Esophagus squamous epithelium (tissue), 4 donors: ENCODE results near the gene GRIN2C.

Experiments used
- POLR2A ChIP-seq, 4 donors: fragments of 450-650 bp; IDR thresholded peaks; one replicate each; pipeline ENCODE4 v1.6.1; 2017; ENCODE audit warnings: antibody characterized with exemption in 4 of 4, mild to moderate bottlenecking in 4 of 4, moderate library complexity in 3 of 4
- TF ChIP-seq, protein P1 (sequence below), 6 experiments: fragments of 450-650 bp in 4 of 6; fragments of 200-600 bp in 2 of 6; sonication (generic) in 2 of 6; IDR thresholded peaks; one replicate each; pipeline ENCODE4 v1.5.1; 2016 to 2019; ENCODE audit warnings: antibody characterized with exemption in 6 of 6, mild to moderate bottlenecking in 4 of 6, moderate library complexity in 4 of 6

DNA sequence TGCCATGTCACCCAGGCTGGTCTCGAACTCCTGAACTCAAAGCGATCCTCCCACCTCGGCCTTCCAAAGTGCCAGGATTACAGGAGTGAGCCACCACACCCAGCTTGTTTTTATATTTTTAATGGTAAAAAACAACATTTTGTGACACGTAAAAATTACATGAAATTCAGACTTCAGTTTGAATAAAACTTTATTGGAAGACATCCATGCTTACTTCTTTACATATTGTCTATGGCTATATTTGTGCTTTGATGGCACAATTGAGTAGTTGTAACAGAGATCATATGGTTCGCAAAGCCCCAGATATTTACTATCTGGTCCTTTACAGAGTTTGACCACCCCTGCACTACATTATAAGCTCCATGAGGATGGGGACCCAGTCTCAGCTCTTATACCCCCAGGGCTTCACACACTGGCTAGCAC, 14.9 kb upstream of the GRIN2C start:
- TF ChIP-seq, protein P1, sequence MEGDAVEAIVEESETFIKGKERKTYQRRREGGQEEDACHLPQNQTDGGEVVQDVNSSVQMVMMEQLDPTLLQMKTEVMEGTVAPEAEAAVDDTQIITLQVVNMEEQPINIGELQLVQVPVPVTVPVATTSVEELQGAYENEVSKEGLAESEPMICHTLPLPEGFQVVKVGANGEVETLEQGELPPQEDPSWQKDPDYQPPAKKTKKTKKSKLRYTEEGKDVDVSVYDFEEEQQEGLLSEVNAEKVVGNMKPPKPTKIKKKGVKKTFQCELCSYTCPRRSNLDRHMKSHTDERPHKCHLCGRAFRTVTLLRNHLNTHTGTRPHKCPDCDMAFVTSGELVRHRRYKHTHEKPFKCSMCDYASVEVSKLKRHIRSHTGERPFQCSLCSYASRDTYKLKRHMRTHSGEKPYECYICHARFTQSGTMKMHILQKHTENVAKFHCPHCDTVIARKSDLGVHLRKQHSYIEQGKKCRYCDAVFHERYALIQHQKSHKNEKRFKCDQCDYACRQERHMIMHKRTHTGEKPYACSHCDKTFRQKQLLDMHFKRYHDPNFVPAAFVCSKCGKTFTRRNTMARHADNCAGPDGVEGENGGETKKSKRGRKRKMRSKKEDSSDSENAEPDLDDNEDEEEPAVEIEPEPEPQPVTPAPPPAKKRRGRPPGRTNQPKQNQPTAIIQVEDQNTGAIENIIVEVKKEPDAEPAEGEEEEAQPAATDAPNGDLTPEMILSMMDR (IDR thresholded peaks at IDR 0.05): no peak
- no peak for TF ChIP-seq POLR2A (IDR thresholded peaks at IDR 0.05)
